Measurements from ENCODE around the gene CLDN3. TPM values are rescaled to one million over a fixed set of nuclear protein-coding genes. Genes with fewer than 3 reads are reported as not detected.

Gene CLDN3
- total and polyA plus RNA-seq, 9 of the 15 experiments (the other 6 are each of a cell fraction or from before 2014, with no cell fraction given) = 0.29 TPM; not detected in 8

DNA sequence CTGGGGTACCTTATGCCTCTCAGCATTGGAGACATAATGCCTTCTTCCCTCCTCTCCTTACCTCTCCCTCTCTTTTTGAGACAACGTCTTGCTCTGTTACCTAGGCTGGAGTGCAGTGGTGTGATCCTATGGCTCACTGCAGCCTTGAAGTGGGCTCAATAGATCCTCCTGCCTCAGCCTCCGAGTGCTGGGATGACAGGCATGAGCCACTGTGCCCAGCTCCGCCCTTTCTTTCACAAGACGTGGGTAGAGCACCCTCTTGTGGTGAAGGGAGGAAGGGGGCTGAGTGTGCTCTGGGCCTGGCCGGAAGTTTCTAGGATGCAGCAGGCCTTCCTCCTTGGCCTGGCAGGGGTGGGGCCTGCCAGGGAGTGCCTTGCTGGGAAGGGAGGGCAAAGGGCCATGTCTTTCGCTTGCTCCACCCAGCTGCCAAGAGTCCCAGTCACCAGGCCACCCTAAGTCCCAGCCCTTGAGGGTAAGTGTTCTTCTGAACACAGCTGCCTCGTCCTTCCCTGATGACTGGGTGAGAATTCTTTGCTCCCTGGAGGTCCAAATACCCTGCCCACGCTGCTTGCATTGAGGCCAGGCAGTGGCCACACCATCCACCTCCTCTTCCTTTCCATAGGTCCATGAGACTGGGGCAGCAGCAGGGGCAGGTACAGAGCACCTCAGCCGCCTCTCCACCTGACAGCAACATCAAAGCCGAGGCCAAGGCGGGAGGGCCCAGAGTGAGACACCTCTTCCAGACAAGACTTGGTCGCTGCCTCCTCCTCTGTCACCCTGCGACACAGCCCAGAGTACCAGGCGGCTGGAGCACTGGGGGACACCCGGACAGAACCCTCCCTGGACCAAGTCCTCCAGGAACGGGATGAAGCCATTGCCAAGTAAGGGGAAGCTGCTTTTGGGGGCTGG, 35.2 kb downstream of the CLDN3 start (continued):
- peak; percentile 72 for TF ChIP-seq JUND (IDR thresholded peaks at IDR 0.05; ENCODE audit: borderline replicate concordance, low read depth, low read length)
- peak; percentile 56; the same call in 1 of the 3 replicates for TF ChIP-seq JUND (tag; IDR thresholded peaks at IDR 0.05; ENCODE audit: borderline replicate concordance, low read depth, low read length)
- no peak for TF ChIP-seq TAF15 (IDR thresholded peaks at IDR 0.05; ENCODE audit: low read depth, low read length)
- no peak for TF ChIP-seq DLX4 (CRISPR knock-in tag; IDR thresholded peaks at IDR 0.05)
- peak; percentile 37; the same call in 1 of the 2 replicates for TF ChIP-seq EP300 (IDR thresholded peaks at IDR 0.05; ENCODE audit: low read length)
- TF ChIP-seq ZNF561 (CRISPR knock-in tag; conservative IDR thresholded peaks at IDR 0.05) = no peak
- no peak for TF ChIP-seq ZNF780A (CRISPR knock-in tag; IDR thresholded peaks at IDR 0.05)
- TF ChIP-seq CCNT2 (IDR thresholded peaks at IDR 0.05; ENCODE audit: borderline replicate concordance, extremely low read depth, insufficient read length, low read depth, low read length) = no peak
- TF ChIP-seq ZNF197 (CRISPR knock-in tag; IDR thresholded peaks at IDR 0.05; ENCODE audit: low read depth) = no peak
- TF ChIP-seq MEF2A (IDR thresholded peaks at IDR 0.05; ENCODE audit: control insufficient read depth, low read depth, low read length) = no peak; the same call in 1 of the 2 replicates
- no peak for TF ChIP-seq NR2F6 (CRISPR knock-in tag; IDR thresholded peaks at IDR 0.05)
- no peak for TF ChIP-seq ZNF146 (CRISPR knock-in tag; IDR thresholded peaks at IDR 0.05; ENCODE audit: unreplicated experiment)
- TF ChIP-seq SMAD3 (CRISPR knock-in tag; conservative IDR thresholded peaks at IDR 0.05) = no peak
- TF ChIP-seq ZNF3 (CRISPR knock-in tag; IDR thresholded peaks at IDR 0.05) = no peak
- no peak for TF ChIP-seq E2F3 (CRISPR knock-in tag; IDR thresholded peaks at IDR 0.05)
- no peak for TF ChIP-seq ZBTB1 (CRISPR knock-in tag; IDR thresholded peaks at IDR 0.05; ENCODE audit: borderline replicate concordance, low read depth)
- TF ChIP-seq ZNF586 (CRISPR knock-in tag; conservative IDR thresholded peaks at IDR 0.05) = no peak
- no peak for TF ChIP-seq ZNF76 (CRISPR knock-in tag; IDR thresholded peaks at IDR 0.05; ENCODE audit: borderline replicate concordance)
- TF ChIP-seq MAFF (IDR thresholded peaks at IDR 0.05; ENCODE audit: low read length) = no peak
- peak; percentile 67 for TF ChIP-seq MAX (CRISPR knock-in tag; IDR thresholded peaks at IDR 0.05)
- no peak for TF ChIP-seq PCBP2 (IDR thresholded peaks at IDR 0.05; ENCODE audit: low read depth, low read length, poor library complexity, severe bottlenecking)
- TF ChIP-seq RBM25 (IDR thresholded peaks at IDR 0.05; ENCODE audit: low read depth, low read length, severe bottlenecking) = no peak
- TF ChIP-seq, protein P1, sequence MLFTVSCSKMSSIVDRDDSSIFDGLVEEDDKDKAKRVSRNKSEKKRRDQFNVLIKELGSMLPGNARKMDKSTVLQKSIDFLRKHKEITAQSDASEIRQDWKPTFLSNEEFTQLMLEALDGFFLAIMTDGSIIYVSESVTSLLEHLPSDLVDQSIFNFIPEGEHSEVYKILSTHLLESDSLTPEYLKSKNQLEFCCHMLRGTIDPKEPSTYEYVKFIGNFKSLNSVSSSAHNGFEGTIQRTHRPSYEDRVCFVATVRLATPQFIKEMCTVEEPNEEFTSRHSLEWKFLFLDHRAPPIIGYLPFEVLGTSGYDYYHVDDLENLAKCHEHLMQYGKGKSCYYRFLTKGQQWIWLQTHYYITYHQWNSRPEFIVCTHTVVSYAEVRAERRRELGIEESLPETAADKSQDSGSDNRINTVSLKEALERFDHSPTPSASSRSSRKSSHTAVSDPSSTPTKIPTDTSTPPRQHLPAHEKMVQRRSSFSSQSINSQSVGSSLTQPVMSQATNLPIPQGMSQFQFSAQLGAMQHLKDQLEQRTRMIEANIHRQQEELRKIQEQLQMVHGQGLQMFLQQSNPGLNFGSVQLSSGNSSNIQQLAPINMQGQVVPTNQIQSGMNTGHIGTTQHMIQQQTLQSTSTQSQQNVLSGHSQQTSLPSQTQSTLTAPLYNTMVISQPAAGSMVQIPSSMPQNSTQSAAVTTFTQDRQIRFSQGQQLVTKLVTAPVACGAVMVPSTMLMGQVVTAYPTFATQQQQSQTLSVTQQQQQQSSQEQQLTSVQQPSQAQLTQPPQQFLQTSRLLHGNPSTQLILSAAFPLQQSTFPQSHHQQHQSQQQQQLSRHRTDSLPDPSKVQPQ (CRISPR knock-in tag; IDR thresholded peaks at IDR 0.05; ENCODE audit: borderline replicate concordance) = no peak
- TF ChIP-seq ZKSCAN3 (CRISPR knock-in tag; IDR thresholded peaks at IDR 0.05) = no peak
- no peak for TF ChIP-seq POLR3A (IDR thresholded peaks at IDR 0.05; ENCODE audit: borderline replicate concordance, extremely low read depth, insufficient read depth, insufficient read length)
